ENCODE measurements around the gene STARD9.

- no peak for TF ChIP-seq CTCF (conservative IDR thresholded peaks at IDR 0.05)
- no peak for TF ChIP-seq ZFX (IDR thresholded peaks at IDR 0.05)
Measured at GRCh38 chr15:42604894-42605744, 29.7 kb downstream of the STARD9 start.
